ENCODE measurements around the gene NELFB.

The NELFB gene

GRCh38 chr9:137254624-137255447, at the start of gene NELFB:
Gene NELFB (plus strand): TSS chr9:137255327.
- H3K79me2 ChIP-seq (ENCODE audit: low read length) = peaks cover 31% of the 10 kb centered on the region
- peak within 1 kb of the TSS; percentile 93 for H3K9ac ChIP-seq (ENCODE audit: low read length)
- no peak within 1 kb of the TSS; the same call in 1 of the 2 replicates for H2AFZ ChIP-seq (ENCODE audit: low read depth, low read length)
- TF ChIP-seq CTCF (IDR thresholded peaks at IDR 0.05; ENCODE audit: low read depth, low read length) (no peak), EZH2phosphoT487 (IDR thresholded peaks at IDR 0.05; ENCODE audit: low read depth) (no peak)
- H3K4me2 ChIP-seq (ENCODE audit: low read length) = peak within 1 kb of the TSS; percentile 91
- peaks cover 13% of the 10 kb centered on the region for H3K36me3 ChIP-seq (replicated peaks; ENCODE audit: low read depth, low read length)
- H4K20me1 ChIP-seq (ENCODE audit: insufficient read depth, low read length) = 0 out of 2 replicates have a peak, but pooled peaks cover 6% of the 10 kb centered on the region
- H3K9me3 ChIP-seq (ENCODE audit: insufficient read depth, low read length) = no peaks in the 10 kb centered on the region
- H3K4me3 ChIP-seq (ENCODE audit: low read length) = peak within 1 kb of the TSS; percentile 96
- H3K27ac ChIP-seq (ENCODE audit: low read length) = peak within 1 kb of the TSS; percentile 58
- peaks cover 33% of the 10 kb centered on the region for H3K4me1 ChIP-seq (ENCODE audit: low read length)
- H3K27me3 ChIP-seq (ENCODE audit: low read depth, low read length) = no peaks in the 10 kb centered on the region

- Histone ChIP-seq H3K27me3 (ENCODE audit: low read depth, low read length) (no peaks in the 10 kb centered on the region), H3K4me1 (ENCODE audit: low read length) (peaks cover 24% of the 10 kb centered on the region), H3K79me2 (ENCODE audit: low read length) (peaks cover 54% of the 10 kb centered on the region), H4K20me1 (ENCODE audit: insufficient read depth, low read length) (no peaks in the 10 kb centered on the region; the same call in 1 of the 2 replicates), H3K4me2 (ENCODE audit: low read length) (peak overlapping the region; percentile 93), H3K36me3 (replicated peaks; ENCODE audit: low read depth, low read length) (peaks cover 5% of the 10 kb centered on the region), H3K9ac (ENCODE audit: low read length) (peak overlapping the region; percentile 83), H3K27ac (ENCODE audit: low read length) (no peak overlapping the region), H3K4me3 (ENCODE audit: low read length) (peak overlapping the region; percentile 93), H3K9me3 (ENCODE audit: insufficient read depth, low read length) (no peaks in the 10 kb centered on the region), H2AFZ (ENCODE audit: low read depth, low read length) (no peak overlapping the region)
- TF ChIP-seq EZH2phosphoT487 (IDR thresholded peaks at IDR 0.05; ENCODE audit: low read depth) = no peak
- no peak for TF ChIP-seq CTCF (IDR thresholded peaks at IDR 0.05; ENCODE audit: low read depth, low read length)
Measured at GRCh38 chr9:137206602-137207001, 48.5 kb upstream of the NELFB start.

GRCh38 chr9:137211532-137211931, 43.6 kb upstream of the NELFB start:
- H3K36me3 ChIP-seq (replicated peaks; ENCODE audit: low read depth, low read length) = peaks cover 5% of the 10 kb centered on the region
- H3K79me2 ChIP-seq (ENCODE audit: low read length) = peaks cover 9% of the 10 kb centered on the region
- H3K4me3 ChIP-seq (ENCODE audit: low read length) = no peak overlapping the region
- no peak overlapping the region for H3K4me2 ChIP-seq (ENCODE audit: low read length)
- no peak overlapping the region for H3K27ac ChIP-seq (ENCODE audit: low read length)
- H4K20me1 ChIP-seq (ENCODE audit: insufficient read depth, low read length) = no peaks in the 10 kb centered on the region
- H3K4me1 ChIP-seq (ENCODE audit: low read length) = peaks cover 2% of the 10 kb centered on the region
- TF ChIP-seq CTCF (IDR thresholded peaks at IDR 0.05; ENCODE audit: low read depth, low read length) (no peak), EZH2phosphoT487 (IDR thresholded peaks at IDR 0.05; ENCODE audit: low read depth) (no peak)
- H3K27me3 ChIP-seq (ENCODE audit: low read depth, low read length) = no peaks in the 10 kb centered on the region
- H3K9me3 ChIP-seq (ENCODE audit: insufficient read depth, low read length) = no peaks in the 10 kb centered on the region
- H3K9ac ChIP-seq (ENCODE audit: low read length) = no peak overlapping the region
- no peak overlapping the region for H2AFZ ChIP-seq (ENCODE audit: low read depth, low read length)

GRCh38 chr9:137212520-137212919, 42.6 kb upstream of the NELFB start:
- TF ChIP-seq EZH2phosphoT487 (IDR thresholded peaks at IDR 0.05; ENCODE audit: low read depth) (no peak), CTCF (IDR thresholded peaks at IDR 0.05; ENCODE audit: low read depth, low read length) (0 out of 2 replicates have a peak, but pooled peaks have one; percentile 4)
- no peak overlapping the region for H3K27ac ChIP-seq (ENCODE audit: low read length)
- H3K4me1 ChIP-seq (ENCODE audit: low read length) = no peaks in the 10 kb centered on the region
- no peaks in the 10 kb centered on the region for H4K20me1 ChIP-seq (ENCODE audit: insufficient read depth, low read length)
- H3K9ac ChIP-seq (ENCODE audit: low read length) = peak overlapping the region; percentile 61
- H3K79me2 ChIP-seq (ENCODE audit: low read length) = no peaks in the 10 kb centered on the region
- peak overlapping the region; percentile 78 for H3K4me3 ChIP-seq (ENCODE audit: low read length)
- peaks cover 5% of the 10 kb centered on the region for H3K36me3 ChIP-seq (replicated peaks; ENCODE audit: low read depth, low read length)
- no peaks in the 10 kb centered on the region for H3K9me3 ChIP-seq (ENCODE audit: insufficient read depth, low read length)
- no peak overlapping the region for H2AFZ ChIP-seq (ENCODE audit: low read depth, low read length)
- H3K4me2 ChIP-seq (ENCODE audit: low read length) = peak overlapping the region; percentile 73
- no peaks in the 10 kb centered on the region for H3K27me3 ChIP-seq (ENCODE audit: low read depth, low read length)

All from OCI-LY3 (cell line).